OCI-LY3 (cell line): ENCODE measurements around the gene MZF1.

ENCODE experiments used
- H2AFZ ChIP-seq: fragments of 200-600, 300-600 bp; shearing (Covaris generic); 2 replicates; pipeline ENCODE4 v1.6.0; 2014; ENCODE audit warnings: antibody characterized with exemption, low read depth, low read length
- H3K27ac ChIP-seq: fragments of 200-600, 300-600 bp; sonication (generic); 2 replicates; pipeline ENCODE4 v1.5.1; 2014; ENCODE audit warnings: mild to moderate bottlenecking, low read length, moderate library complexity, mixed read lengths
- H3K27me3 ChIP-seq: fragments of 200-600, 300-600 bp; sonication (generic); 2 replicates; pipeline ENCODE4 v1.6.1; 2014; ENCODE audit warnings: low read depth, low read length, mixed read lengths
- H3K36me3 ChIP-seq: fragments of 200-600, 300-600 bp; sonication (generic); replicated peaks from 2 replicates; pipeline ENCODE3; 2014; ENCODE audit warnings: low read depth, low read length, mixed read lengths
- H3K4me1 ChIP-seq: fragments of 300-600, 200-600 bp; sonication (generic); 2 replicates; pipeline ENCODE4 v1.6.1; 2014; ENCODE audit warnings: low read length, mixed read lengths
- H3K4me2 ChIP-seq: fragments of 200-600, 300-600 bp; sonication (generic); 2 replicates; pipeline ENCODE4 v1.6.1; 2014; ENCODE audit warnings: low read length, mixed read lengths
- H3K4me3 ChIP-seq: fragments of 300-600, 200-600 bp; sonication (generic); 2 replicates; pipeline ENCODE4 v1.5.1; 2014; ENCODE audit warnings: antibody characterized with exemption, mild to moderate bottlenecking, low read length, moderate library complexity
- H3K79me2 ChIP-seq: fragments of 300-600, 200-600 bp; shearing (Covaris generic); 2 replicates; pipeline ENCODE4 v1.6.1; 2014; ENCODE audit warnings: mild to moderate bottlenecking, low read length, mixed read lengths
- H3K9ac ChIP-seq: fragments of 300-600, 200-600 bp; shearing (Covaris generic); 2 replicates; pipeline ENCODE4 v1.6.0; 2014; ENCODE audit warnings: mild to moderate bottlenecking, low read length, moderate library complexity
- H3K9me3 ChIP-seq: fragments of 200-600, 300-600 bp; shearing (Covaris generic); 2 replicates; pipeline ENCODE4 v1.6.1; 2014; ENCODE audit warnings: low read length, mixed read lengths; ENCODE audit not compliant: insufficient read depth
- H4K20me1 ChIP-seq: fragments of 200-600, 300-600 bp; sonication (generic); 2 replicates; pipeline ENCODE4 v1.6.1; 2016; ENCODE audit warnings: low read length, mixed read lengths; ENCODE audit not compliant: insufficient read depth
- EZH2phosphoT487 ChIP-seq: fragments of 200-600 bp; shearing (Covaris generic); IDR thresholded peaks from 2 replicates; pipeline ENCODE4 v1.6.1; 2018; ENCODE audit warnings: antibody characterized with exemption, mixed run types, low read depth
- TF ChIP-seq, protein P1 (sequence below): fragments of 200-600, 300-600 bp; sonication (generic); IDR thresholded peaks from 2 replicates; pipeline ENCODE4 v1.5.1; 2014; ENCODE audit warnings: antibody characterized with exemption, low read length, low read depth

MZF1 gene

GRCh38 chr19:58553799-58554493 is 19.2 kb downstream of the MZF1 start:
- Histone ChIP-seq H4K20me1 (peaks cover 21% of the 10 kb centered on the region), H3K9me3 (no peaks in the 10 kb centered on the region), H3K79me2 (peaks cover 66% of the 10 kb centered on the region), H3K27ac (peak overlapping the region; percentile 82), H3K27me3 (no peaks in the 10 kb centered on the region), H3K36me3 (peaks cover 53% of the 10 kb centered on the region), H2AFZ (no peak overlapping the region), H3K9ac (peak overlapping the region; percentile 80), H3K4me2 (peak overlapping the region; percentile 85), H3K4me3 (peak overlapping the region; percentile 84), H3K4me1 (peaks cover 23% of the 10 kb centered on the region)
- TF ChIP-seq EZH2phosphoT487 = no peak
- TF ChIP-seq, protein P1, sequence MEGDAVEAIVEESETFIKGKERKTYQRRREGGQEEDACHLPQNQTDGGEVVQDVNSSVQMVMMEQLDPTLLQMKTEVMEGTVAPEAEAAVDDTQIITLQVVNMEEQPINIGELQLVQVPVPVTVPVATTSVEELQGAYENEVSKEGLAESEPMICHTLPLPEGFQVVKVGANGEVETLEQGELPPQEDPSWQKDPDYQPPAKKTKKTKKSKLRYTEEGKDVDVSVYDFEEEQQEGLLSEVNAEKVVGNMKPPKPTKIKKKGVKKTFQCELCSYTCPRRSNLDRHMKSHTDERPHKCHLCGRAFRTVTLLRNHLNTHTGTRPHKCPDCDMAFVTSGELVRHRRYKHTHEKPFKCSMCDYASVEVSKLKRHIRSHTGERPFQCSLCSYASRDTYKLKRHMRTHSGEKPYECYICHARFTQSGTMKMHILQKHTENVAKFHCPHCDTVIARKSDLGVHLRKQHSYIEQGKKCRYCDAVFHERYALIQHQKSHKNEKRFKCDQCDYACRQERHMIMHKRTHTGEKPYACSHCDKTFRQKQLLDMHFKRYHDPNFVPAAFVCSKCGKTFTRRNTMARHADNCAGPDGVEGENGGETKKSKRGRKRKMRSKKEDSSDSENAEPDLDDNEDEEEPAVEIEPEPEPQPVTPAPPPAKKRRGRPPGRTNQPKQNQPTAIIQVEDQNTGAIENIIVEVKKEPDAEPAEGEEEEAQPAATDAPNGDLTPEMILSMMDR = no peak

DNA sequence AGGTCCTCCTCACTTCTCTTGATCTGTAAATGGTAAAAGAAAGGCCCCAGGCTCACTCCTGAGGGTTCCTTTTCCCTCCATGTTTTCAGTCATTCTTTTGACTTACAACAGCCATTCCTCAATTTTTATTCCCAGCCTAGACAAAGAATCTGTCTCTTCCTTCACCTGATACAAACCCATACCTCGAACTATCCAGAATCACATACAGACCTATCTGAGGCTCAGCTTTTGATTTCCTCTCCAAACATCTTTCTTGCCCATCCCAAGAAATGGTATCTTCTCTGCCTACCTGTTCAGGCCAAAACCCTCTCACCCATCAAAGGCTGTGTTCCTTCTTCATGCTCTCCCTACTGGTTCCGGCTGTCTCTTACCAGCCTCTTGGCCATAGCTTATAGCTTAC is 20.5 kb downstream of the MZF1 start:
- Histone ChIP-seq H3K9me3 (no peaks in the 10 kb centered on the region), H4K20me1 (peaks cover 29% of the 10 kb centered on the region), H3K27me3 (no peaks in the 10 kb centered on the region), H3K4me2 (no peak overlapping the region), H3K9ac (no peak overlapping the region), H3K4me1 (peaks cover 23% of the 10 kb centered on the region), H3K79me2 (peaks cover 73% of the 10 kb centered on the region), H3K36me3 (peaks cover 66% of the 10 kb centered on the region), H3K4me3 (no peak overlapping the region), H2AFZ (no peak overlapping the region), H3K27ac (no peak overlapping the region)
- TF ChIP-seq EZH2phosphoT487 = no peak
- TF ChIP-seq, protein P1 = no peak

- no peak overlapping the region for H3K27ac ChIP-seq
- H3K79me2 ChIP-seq = peaks cover 73% of the 10 kb centered on the region
- no peaks in the 10 kb centered on the region for H3K27me3 ChIP-seq
- H3K9me3 ChIP-seq = no peaks in the 10 kb centered on the region
- no peak for TF ChIP-seq EZH2phosphoT487
- TF ChIP-seq, protein P1 = no peak
- H3K4me3 ChIP-seq = no peak overlapping the region
- no peak overlapping the region for H3K4me2 ChIP-seq
- peaks cover 74% of the 10 kb centered on the region for H3K36me3 ChIP-seq
- no peak overlapping the region for H2AFZ ChIP-seq
- H4K20me1 ChIP-seq = peaks cover 37% of the 10 kb centered on the region
- peaks cover 18% of the 10 kb centered on the region for H3K4me1 ChIP-seq
- no peak overlapping the region for H3K9ac ChIP-seq
Measured at GRCh38 chr19:58551577-58552471, 21.3 kb downstream of the MZF1 start.

DNA sequence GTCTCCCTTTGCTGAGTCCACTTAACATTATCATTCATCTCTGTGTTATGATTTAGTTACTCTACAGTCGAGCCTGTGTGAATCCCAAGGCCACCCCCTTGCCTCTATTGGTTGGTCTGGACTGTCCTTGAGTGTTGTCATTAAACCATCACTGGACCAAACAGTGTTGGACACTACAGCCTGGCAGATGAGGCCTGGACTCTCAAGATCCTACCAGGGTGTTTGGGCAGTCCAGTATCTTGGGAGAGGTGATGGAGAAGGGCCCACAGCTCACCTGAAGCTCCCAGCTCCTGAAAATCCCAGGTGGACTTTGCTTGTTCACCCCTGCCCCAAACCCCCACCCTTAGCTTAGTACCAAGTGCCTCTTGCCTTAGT is 22.0 kb downstream of the MZF1 start:
- no peak overlapping the region for H3K9ac ChIP-seq
- peaks cover 44% of the 10 kb centered on the region for H4K20me1 ChIP-seq
- H3K36me3 ChIP-seq = peaks cover 77% of the 10 kb centered on the region
- no peak overlapping the region for H3K27ac ChIP-seq
- no peak overlapping the region for H3K4me2 ChIP-seq
- TF ChIP-seq EZH2phosphoT487 = no peak
- TF ChIP-seq, protein P1 = no peak
- no peak overlapping the region for H2AFZ ChIP-seq
- no peak overlapping the region for H3K4me3 ChIP-seq
- peaks cover 23% of the 10 kb centered on the region for H3K4me1 ChIP-seq
- peaks cover 73% of the 10 kb centered on the region for H3K79me2 ChIP-seq
- no peaks in the 10 kb centered on the region for H3K27me3 ChIP-seq
- no peaks in the 10 kb centered on the region for H3K9me3 ChIP-seq
